HepG2 (cell line): ENCODE results near the gene DLST. TPM values are rescaled to one million over a fixed set of nuclear protein-coding genes. Genes with fewer than 3 reads are reported as not detected.
A peak's percentile ranks its signal among the peaks of the same experiment; 100 is the strongest.

ENCODE experiments used
- ARNTL ChIP-seq: sonication (generic); formaldehyde crosslinking; IDR thresholded peaks from 2 replicates; pipeline ENCODE4 v1.4.0; 2020; ENCODE audit warnings: mild to moderate bottlenecking, missing genetic modification reagents
- CREB1 ChIP-seq, 2 experiments: fragments of 450-650 bp in 1 of 2; IDR thresholded peaks; 2 replicates each; pipeline ENCODE4 v1.6.1; 2016 to 2017; ENCODE audit warnings: control low read depth in 1 of 2, mild to moderate bottlenecking in 1 of 2, missing compliant biosample characterization in 1 of 2, missing genetic modification characterization in 1 of 2
- FOXM1 ChIP-seq: sonication (generic); formaldehyde crosslinking; IDR thresholded peaks from 2 replicates; pipeline ENCODE4 v1.5.0; 2020; ENCODE audit warnings: missing genetic modification reagents
- GTF3A ChIP-seq: sonication (generic); formaldehyde crosslinking; conservative IDR thresholded peaks from 2 replicates; pipeline ENCODE4 v1.4.0; 2020; ENCODE audit warnings: mild to moderate bottlenecking, missing genetic modification reagents
- HNRNPL ChIP-seq: fragments of 200-400 bp; formaldehyde crosslinking; IDR thresholded peaks from 2 replicates; pipeline ENCODE4 v1.6.1; 2017; ENCODE audit warnings: mild to moderate bottlenecking, low read depth, low read length
- KLF11 ChIP-seq: IDR thresholded peaks from 2 replicates; pipeline ENCODE4 v1.6.1; 2016; ENCODE audit warnings: missing compliant biosample characterization
- RBM39 ChIP-seq: fragments of 200-400 bp; formaldehyde crosslinking; IDR thresholded peaks from one replicate; pipeline ENCODE4 v1.6.1; 2018; ENCODE audit warnings: antibody characterized with exemption, mild to moderate bottlenecking, low read depth, low read length; ENCODE audit not compliant: poor library complexity, severe bottlenecking
- SMAD1 ChIP-seq: sonication (generic); formaldehyde crosslinking; IDR thresholded peaks from 2 replicates; pipeline ENCODE4 v1.4.0; 2020; ENCODE audit warnings: missing genetic modification reagents, low read depth, mild to moderate bottlenecking, borderline replicate concordance
- SMC3 ChIP-seq: IDR thresholded peaks from 2 replicates; pipeline ENCODE4 v1.6.1; 2011; ENCODE audit warnings: low read length, improper control_type of control experiment
- TBX3 ChIP-seq: fragments of 450-650 bp; IDR thresholded peaks from 2 replicates; pipeline ENCODE4 v1.6.1; 2017; ENCODE audit warnings: antibody characterized with exemption, mild to moderate bottlenecking, inconsistent platforms, borderline replicate concordance
- TEAD3 ChIP-seq: optimal IDR thresholded peaks from 2 replicates; pipeline ENCODE3; 2016; ENCODE audit warnings: borderline replicate concordance
- U2AF2 ChIP-seq: fragments of 200-400 bp; formaldehyde crosslinking; IDR thresholded peaks from 2 replicates; pipeline ENCODE4 v1.6.1; 2017; ENCODE audit warnings: low read depth, mild to moderate bottlenecking, low read length
- XRCC5 ChIP-seq: fragments of 200-400 bp; formaldehyde crosslinking; optimal IDR thresholded peaks from 2 replicates; pipeline ENCODE3; 2017; ENCODE audit warnings: mild to moderate bottlenecking, low read length
- ZNF317 ChIP-seq: sonication (generic); formaldehyde crosslinking; IDR thresholded peaks from 2 replicates; pipeline ENCODE4 v1.5.0; 2020; ENCODE audit warnings: mild to moderate bottlenecking, missing genetic modification reagents
- ZNF703 ChIP-seq: sonication (generic); formaldehyde crosslinking; IDR thresholded peaks from 2 replicates; pipeline ENCODE4 v1.5.1; 2020; ENCODE audit warnings: missing genetic modification reagents, mild to moderate bottlenecking, moderate library complexity, borderline replicate concordance
- ZNF776 ChIP-seq: sonication (generic); formaldehyde crosslinking; IDR thresholded peaks from 2 replicates; pipeline ENCODE4 v1.4.0; 2020; ENCODE audit warnings: mild to moderate bottlenecking, missing genetic modification reagents
- polyA plus RNA-seq, 8 experiments: library from polyadenylated mRNA; depleted of rRNA in 3 of 8; stranded (reverse) in 7 of 8; unstranded in 1 of 8; fragments of >200 nt; fragmentation: Illumina TruSeq in 4 of 8; extraction: Trizol in 4 of 8; gene quantifications; 2 replicates each; pipeline versions ENCODE4 v1.2.1 to v1.2.3, GENCODE V29; 2011 to 2016; ENCODE audit warnings: low read depth in 4 of 8, missing spikeins in 1 of 8, mixed read lengths in 1 of 8; ENCODE audit not compliant: insufficient read depth in 1 of 8
- total RNA-seq, 5 experiments: library from RNA; depleted of rRNA; stranded (reverse); fragments of >200 nt; fragmentation: Illumina TruSeq; extraction: Trizol; gene quantifications; 2 replicates each; pipeline ENCODE4 v1.2.3, GENCODE V29; 2016; ENCODE audit warnings: low read depth in 1 of 5
- TF ChIP-seq, protein P1 (sequence below): sonication (generic); formaldehyde crosslinking; IDR thresholded peaks from 2 replicates; pipeline ENCODE4 v1.8.1; 2022; ENCODE audit warnings: low read depth, mild to moderate bottlenecking, missing genetic modification reagents
- TF ChIP-seq, protein P2 (sequence below): IDR thresholded peaks from 2 replicates; pipeline ENCODE4 v1.6.1; 2012; ENCODE audit warnings: inconsistent platforms
- TF ChIP-seq, protein P3 (sequence below): sonication (generic); formaldehyde crosslinking; conservative IDR thresholded peaks from 2 replicates; pipeline ENCODE4 v1.8.1; 2023; ENCODE audit warnings: missing genetic modification reagents
- TF ChIP-seq, protein P4 (sequence below): sonication (generic); formaldehyde crosslinking; IDR thresholded peaks from 2 replicates; pipeline ENCODE4 v1.9.0; 2021; ENCODE audit warnings: missing genetic modification reagents, borderline replicate concordance
- TF ChIP-seq, protein P5 (sequence below): sonication (generic); formaldehyde crosslinking; IDR thresholded peaks from 2 replicates; pipeline ENCODE4 v1.8.1; 2023; ENCODE audit warnings: missing genetic modification reagents, mild to moderate bottlenecking, borderline replicate concordance

The DLST gene
- total and polyA plus RNA-seq, 2 of the 13 experiments (the other 11 are each of a cell fraction or from before 2014, with no cell fraction given) = 56.5 to 94.3 TPM

DNA sequence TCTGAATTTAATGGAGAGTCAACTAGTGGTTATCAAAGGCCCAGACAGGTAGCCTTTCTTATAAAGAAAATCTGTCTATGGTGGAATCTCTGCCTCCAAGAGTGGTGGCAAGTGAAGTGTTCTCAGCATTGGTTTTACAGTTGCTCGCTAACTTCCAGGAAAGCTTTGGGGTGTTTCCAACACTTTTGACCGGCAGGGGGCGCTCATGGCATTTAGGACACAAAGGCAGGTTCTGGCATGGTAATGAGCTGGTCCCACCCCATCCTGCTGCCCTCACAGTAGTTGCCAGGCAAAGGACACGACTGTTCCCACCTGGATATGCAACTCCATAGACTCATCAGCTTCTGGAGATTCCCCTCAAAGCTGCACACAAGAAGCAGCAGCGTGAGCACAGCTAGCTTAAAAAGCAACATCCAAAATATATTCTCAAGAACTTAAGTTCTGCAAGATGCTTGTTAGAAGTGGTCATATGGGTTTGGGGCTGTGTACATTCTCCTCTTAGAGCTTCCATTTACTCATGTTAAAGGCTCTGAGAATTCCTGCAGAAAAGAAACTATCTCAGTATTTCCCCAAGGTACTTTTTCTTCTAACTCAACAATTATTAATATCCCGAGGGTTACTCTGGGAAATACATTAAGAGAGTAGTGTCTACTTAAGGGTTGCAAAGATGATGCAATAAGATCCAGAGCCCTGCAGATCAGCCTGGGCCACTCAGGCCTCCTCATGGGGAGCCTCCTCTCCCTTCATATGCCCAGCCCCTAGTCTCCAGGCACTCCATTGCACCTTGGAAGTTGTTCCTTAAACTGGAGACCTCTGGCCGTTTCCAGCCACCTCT lies 20.6 kb upstream of the DLST start (continued):
- TF ChIP-seq SMAD1 (CRISPR knock-in tag) (no peak), KLF11 (no peak), TEAD3 (CRISPR knock-in tag) (no peak), CREB1 (IDR thresholded peaks at IDR 0.05) (no peak), CREB1 (CRISPR knock-in tag; IDR thresholded peaks at IDR 0.05) (no peak), ZNF317 (CRISPR knock-in tag) (no peak), XRCC5 (peak; percentile 57), TBX3 (no peak), ARNTL (CRISPR knock-in tag) (no peak), HNRNPL (no peak), ZNF703 (no peak), U2AF2 (no peak), GTF3A (CRISPR knock-in tag) (no peak), FOXM1 (CRISPR knock-in tag) (no peak), RBM39 (no peak), SMC3 (peak; percentile 86), ZNF776 (no peak)
- TF ChIP-seq, protein P1, sequence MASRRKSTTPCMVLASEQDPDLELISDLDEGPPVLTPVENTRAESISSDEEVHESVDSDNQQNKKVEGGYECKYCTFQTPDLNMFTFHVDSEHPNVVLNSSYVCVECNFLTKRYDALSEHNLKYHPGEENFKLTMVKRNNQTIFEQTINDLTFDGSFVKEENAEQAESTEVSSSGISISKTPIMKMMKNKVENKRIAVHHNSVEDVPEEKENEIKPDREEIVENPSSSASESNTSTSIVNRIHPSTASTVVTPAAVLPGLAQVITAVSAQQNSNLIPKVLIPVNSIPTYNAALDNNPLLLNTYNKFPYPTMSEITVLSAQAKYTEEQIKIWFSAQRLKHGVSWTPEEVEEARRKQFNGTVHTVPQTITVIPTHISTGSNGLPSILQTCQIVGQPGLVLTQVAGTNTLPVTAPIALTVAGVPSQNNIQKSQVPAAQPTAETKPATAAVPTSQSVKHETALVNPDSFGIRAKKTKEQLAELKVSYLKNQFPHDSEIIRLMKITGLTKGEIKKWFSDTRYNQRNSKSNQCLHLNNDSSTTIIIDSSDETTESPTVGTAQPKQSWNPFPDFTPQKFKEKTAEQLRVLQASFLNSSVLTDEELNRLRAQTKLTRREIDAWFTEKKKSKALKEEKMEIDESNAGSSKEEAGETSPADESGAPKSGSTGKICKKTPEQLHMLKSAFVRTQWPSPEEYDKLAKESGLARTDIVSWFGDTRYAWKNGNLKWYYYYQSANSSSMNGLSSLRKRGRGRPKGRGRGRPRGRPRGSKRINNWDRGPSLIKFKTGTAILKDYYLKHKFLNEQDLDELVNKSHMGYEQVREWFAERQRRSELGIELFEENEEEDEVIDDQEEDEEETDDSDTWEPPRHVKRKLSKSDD (CRISPR knock-in tag) = no peak
- TF ChIP-seq, protein P2, sequence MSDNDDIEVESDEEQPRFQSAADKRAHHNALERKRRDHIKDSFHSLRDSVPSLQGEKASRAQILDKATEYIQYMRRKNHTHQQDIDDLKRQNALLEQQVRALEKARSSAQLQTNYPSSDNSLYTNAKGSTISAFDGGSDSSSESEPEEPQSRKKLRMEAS = no peak
- TF ChIP-seq, protein P3, sequence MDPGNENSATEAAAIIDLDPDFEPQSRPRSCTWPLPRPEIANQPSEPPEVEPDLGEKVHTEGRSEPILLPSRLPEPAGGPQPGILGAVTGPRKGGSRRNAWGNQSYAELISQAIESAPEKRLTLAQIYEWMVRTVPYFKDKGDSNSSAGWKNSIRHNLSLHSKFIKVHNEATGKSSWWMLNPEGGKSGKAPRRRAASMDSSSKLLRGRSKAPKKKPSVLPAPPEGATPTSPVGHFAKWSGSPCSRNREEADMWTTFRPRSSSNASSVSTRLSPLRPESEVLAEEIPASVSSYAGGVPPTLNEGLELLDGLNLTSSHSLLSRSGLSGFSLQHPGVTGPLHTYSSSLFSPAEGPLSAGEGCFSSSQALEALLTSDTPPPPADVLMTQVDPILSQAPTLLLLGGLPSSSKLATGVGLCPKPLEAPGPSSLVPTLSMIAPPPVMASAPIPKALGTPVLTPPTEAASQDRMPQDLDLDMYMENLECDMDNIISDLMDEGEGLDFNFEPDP (CRISPR knock-in tag) = no peak
- TF ChIP-seq, protein P4, sequence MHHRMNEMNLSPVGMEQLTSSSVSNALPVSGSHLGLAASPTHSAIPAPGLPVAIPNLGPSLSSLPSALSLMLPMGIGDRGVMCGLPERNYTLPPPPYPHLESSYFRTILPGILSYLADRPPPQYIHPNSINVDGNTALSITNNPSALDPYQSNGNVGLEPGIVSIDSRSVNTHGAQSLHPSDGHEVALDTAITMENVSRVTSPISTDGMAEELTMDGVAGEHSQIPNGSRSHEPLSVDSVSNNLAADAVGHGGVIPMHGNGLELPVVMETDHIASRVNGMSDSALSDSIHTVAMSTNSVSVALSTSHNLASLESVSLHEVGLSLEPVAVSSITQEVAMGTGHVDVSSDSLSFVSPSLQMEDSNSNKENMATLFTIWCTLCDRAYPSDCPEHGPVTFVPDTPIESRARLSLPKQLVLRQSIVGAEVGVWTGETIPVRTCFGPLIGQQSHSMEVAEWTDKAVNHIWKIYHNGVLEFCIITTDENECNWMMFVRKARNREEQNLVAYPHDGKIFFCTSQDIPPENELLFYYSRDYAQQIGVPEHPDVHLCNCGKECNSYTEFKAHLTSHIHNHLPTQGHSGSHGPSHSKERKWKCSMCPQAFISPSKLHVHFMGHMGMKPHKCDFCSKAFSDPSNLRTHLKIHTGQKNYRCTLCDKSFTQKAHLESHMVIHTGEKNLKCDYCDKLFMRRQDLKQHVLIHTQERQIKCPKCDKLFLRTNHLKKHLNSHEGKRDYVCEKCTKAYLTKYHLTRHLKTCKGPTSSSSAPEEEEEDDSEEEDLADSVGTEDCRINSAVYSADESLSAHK (CRISPR knock-in tag) = no peak
- TF ChIP-seq, protein P5, sequence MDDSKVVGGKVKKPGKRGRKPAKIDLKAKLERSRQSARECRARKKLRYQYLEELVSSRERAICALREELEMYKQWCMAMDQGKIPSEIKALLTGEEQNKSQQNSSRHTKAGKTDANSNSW (CRISPR knock-in tag) = no peak
